ENCODE measurements around the gene SMAP1. TPM values are rescaled to one million over a fixed set of nuclear protein-coding genes. Genes with fewer than 3 reads are reported as not detected.
A peak's percentile ranks its signal among the peaks of the same experiment; 100 is the strongest.

SMAP1 gene
- total RNA-seq, 1 experiment from 2014 or later: 25.0 TPM

DNA sequence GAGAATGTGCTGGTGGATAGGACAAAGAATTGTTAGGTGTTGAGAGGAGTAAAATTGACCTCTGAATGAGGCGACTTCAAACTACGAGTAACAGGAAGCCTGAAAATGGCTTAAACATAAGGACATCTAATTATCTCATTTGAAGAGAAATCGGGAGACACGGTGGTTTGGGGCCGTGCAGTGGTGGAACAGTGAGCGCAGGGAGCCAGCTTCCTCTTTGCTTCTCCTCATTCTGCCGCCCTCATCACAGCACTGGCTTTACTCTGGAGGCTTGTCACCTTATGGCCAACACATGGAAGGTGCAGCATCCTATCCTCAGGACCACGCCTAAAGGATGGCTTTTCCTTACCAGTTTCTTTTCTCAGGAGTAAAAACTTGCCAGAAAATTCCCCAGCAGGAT, 174.9 kb downstream of the SMAP1 start:
- no peak for DNase-seq (ENCODE audit: low read depth)

- DNase-seq (ENCODE audit: low read depth): no peak
These were observed 175.7 kb downstream of the SMAP1 start for GRCh38 chr6:70843328-70843918.

DNA sequence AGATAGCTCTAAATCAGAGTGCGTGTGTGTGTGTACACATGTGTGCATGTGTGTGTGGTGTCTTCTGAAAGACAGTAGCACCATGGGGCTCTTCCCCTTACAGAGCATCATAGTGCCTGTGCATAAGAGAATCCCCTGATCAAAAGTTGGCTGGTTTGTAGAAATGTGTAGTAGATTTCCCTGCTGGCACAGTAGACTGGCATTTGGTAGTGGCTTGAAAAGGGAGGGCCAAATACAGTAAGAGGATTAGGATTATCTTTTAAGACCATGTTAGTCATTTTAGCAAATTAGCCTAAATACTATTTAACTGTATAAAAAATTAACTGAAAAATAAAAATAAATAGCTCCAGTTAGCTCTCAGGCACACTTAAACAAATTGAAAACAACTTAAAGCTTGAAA, 176.6 kb downstream of the SMAP1 start:
- DNase-seq (ENCODE audit: low read depth): no peak

GRCh38 chr6:70846207-70846835, 178.6 kb downstream of the SMAP1 start:
- DNase-seq (ENCODE audit: low read depth): no peak

GRCh38 chr6:70847106-70848084, 179.7 kb downstream of the SMAP1 start:
- no peak for DNase-seq (ENCODE audit: low read depth)

- DNase-seq (ENCODE audit: low read depth): no peak
These were observed 181.8 kb downstream of the SMAP1 start for GRCh38 chr6:70849348-70850069.

DNA sequence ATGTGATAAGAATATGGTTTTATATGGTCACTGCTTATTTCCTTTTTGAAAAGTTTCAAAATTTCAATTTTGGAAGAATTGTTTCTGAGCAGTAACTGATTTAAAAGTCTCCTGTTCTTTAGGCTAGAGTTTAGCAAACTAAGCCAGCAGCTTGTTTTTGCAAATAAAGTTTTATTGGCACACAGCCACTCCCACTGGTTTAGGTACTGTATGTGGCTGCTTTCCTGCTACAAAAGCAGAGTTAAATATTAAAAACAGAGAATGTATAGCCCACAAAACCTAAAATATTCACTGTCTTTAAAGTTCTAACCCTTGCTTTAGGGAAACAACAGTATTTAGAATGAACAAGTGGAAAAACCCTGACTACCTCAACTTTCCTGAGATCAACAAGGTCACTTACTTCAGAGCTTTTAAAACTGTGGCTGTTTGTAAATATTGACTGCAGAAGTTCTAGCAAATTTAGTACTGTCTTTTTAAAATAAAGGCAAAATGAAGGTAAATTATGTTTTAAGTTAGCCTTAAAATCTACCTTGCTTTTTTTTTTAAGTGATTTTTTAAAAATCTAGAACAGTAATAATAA, 185.1 kb downstream of the SMAP1 start:
- DNase-seq (ENCODE audit: low read depth): no peak

GRCh38 chr6:70857387-70858077, 189.8 kb downstream of the SMAP1 start:
- DNase-seq (ENCODE audit: low read depth): no peak

DNA sequence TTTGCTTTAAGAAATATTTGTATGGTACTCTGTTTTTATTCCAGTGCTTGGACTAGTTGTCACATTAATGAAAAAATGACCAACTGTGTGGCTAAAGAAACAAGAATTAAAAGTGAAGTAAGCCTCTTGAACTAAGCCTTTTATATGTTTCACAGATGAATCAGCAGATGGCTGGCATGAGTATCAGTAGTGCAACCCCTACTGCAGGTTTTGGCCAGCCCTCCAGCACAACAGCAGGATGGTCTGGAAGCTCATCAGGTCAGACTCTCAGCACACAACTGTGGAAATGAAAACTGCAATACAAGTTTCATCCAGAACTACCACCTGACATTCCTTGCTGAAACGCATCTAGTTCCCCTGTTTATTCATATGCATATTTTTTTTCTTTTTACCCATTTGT, 192.4 kb downstream of the SMAP1 start:
- DNase-seq (ENCODE audit: low read depth): no peak

- DNase-seq (ENCODE audit: low read depth): no peak
These were observed 193.2 kb downstream of the SMAP1 start for GRCh38 chr6:70860920-70861319.

DNA sequence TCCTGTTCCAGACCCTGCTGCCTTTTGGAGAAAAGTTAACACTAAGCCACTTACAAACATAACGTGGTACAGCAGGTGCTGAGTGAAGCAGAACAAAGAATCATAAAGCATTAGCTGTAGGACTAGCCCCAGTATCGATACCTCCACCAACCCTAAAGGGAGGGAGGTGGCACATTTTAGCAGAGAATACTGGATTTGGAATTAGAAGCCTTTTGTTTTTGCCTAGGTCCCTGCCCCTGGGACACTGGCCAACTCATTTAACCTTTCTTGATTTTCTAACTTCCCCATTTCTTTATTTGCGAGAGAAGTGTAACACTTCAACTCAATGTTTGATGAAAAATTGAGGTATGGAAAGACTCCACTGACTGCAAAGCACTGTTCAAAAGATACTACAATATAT, 195.7 kb downstream of the SMAP1 start:
- DNase-seq (ENCODE audit: low read depth): no peak

- no peak for DNase-seq (ENCODE audit: low read depth)
These were observed 196.7 kb downstream of the SMAP1 start for GRCh38 chr6:70864401-70864800.

DNA sequence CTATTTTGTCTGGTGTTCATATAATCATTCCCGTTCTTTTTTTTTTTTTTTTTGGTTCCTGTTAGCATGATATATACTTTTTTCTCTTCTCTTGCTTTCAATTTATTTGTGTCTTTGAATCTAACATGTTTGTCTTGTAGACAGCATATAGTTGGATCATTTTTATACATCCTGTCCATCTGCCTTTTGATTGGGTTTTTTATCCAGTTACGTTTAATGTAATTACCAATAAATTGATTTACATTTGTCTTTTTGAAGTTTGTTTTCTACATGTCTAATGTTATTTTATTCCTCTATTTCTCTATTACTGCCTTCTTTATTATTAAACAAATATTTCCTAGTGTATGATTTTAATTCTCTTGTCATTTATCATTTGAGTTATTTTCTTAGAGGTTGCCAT, 204.8 kb downstream of the SMAP1 start:
- DNase-seq (ENCODE audit: low read depth): no peak

DNA sequence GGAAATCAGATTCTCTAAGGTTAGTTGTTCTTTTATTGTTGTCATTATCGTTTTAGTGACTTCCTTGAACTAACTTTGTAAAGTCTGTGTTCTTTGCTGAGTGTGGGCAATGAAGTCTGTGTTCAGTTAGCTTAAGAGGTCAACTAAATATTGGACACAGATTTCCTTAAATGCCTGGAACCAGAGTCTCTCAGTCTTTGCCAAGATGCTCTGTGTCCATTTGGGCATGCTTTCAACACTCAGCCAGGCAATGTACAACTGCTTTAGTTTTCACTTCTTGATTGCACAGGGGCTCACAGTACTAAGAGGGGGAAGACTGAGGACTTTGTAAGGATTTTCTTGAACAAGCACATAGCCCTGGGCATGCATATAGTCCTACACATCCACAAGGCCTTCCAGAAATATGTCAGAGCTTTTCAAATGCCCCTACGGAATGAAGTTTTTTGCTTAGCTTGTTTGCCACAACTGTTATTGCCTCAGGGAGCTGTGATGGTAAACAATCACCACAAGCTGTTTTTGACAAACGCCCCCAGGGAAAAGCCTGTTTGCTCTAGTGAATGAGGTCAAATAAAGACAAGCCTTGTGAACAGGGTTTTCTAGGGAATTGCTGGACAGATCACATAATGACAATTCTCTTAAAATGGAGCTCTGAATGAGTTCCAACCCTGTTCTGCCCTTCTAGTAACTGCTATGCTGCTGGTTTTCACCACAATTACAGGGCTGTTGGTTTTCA, 206.7 kb downstream of the SMAP1 start:
- no peak for DNase-seq (ENCODE audit: low read depth)

GRCh38 chr6:70879496-70879895, 211.8 kb downstream of the SMAP1 start:
- DNase-seq (ENCODE audit: low read depth): no peak

GRCh38 chr6:70884074-70884983, 216.6 kb downstream of the SMAP1 start:
- peak; percentile 43 for DNase-seq (ENCODE audit: low read depth)

- no peak for DNase-seq (ENCODE audit: low read depth)
These were observed 218.4 kb downstream of the SMAP1 start for GRCh38 chr6:70886071-70886470.

DNA sequence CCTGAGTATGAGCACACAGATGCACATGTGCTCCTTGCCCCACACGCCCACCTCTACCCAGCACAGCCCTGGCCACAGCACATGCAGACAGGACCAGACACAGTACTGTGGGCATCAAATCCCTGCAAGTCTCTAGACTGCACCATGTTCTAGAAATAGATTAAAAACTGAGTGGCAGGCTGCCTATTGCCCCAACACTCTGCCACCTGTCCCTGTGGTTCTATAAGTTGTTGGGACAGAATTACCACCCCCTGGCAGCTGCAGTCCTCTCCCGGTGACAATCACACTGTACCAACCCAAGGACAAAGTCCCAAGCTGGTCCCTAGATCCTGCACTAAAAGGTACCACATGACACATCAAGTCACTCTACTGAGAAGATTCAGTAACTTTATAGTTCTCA, 219.0 kb downstream of the SMAP1 start:
- no peak for DNase-seq (ENCODE audit: low read depth)

DNA sequence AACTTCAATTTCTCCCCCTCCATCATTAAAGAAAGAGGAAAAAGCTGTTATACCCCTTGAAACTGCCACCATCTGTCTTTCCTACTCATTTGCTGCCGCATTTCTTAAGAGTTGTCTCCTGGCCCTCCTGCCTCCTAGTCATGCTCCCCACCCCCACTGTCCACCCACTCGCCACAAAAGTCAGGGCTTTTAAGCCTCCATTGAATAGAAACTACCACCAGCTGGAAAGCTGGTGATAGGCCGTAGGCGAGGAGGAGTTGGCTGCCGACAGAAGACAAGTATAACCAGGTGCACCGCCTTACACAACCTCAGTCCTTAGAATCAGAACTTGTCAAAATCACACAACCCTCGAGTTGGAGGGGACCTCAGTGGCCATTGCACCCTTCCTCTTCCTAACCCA, 221.6 kb downstream of the SMAP1 start:
- no peak for DNase-seq (ENCODE audit: low read depth)
